Neural crest cell (in vitro differentiated cells): ENCODE results near the gene PAQR7. TPM values are rescaled to one million over a fixed set of nuclear protein-coding genes. Genes with fewer than 3 reads are reported as not detected.

ENCODE experiments used
- DNase-seq: peaks from one replicate; pipeline ENCODE4 v3.0.0; 2021; ENCODE audit warnings: low read depth, mixed read lengths, low spot score
- H3K27ac Mint-ChIP-seq: one replicate; pipeline ENCODE4 v1.8.0; 2021; ENCODE audit warnings: mild to moderate bottlenecking, mixed read lengths; ENCODE audit not compliant: unreplicated experiment
- H3K27me3 Mint-ChIP-seq: 2 replicates; pipeline ENCODE4 v1.8.0; 2021; ENCODE audit warnings: low read depth, mild to moderate bottlenecking, mixed read lengths
- H3K36me3 Mint-ChIP-seq: 2 replicates; pipeline ENCODE4 v1.8.0; 2021; ENCODE audit warnings: low read depth, mild to moderate bottlenecking, mixed read lengths
- H3K4me1 Mint-ChIP-seq: 2 replicates; pipeline ENCODE4 v1.8.0; 2021; ENCODE audit warnings: mixed read lengths
- H3K4me3 Mint-ChIP-seq: one replicate; pipeline ENCODE4 v1.8.0; 2021; ENCODE audit warnings: mild to moderate bottlenecking, mixed read lengths
- H3K9me3 Mint-ChIP-seq: 2 replicates; pipeline ENCODE4 v1.8.0; 2021; ENCODE audit warnings: mixed read lengths
- total RNA-seq: library from RNA; stranded (reverse); gene quantifications from 2 replicates; pipeline ENCODE4 v1.2.1, GENCODE V29; 2021
- TF ChIP-seq, protein P1 (sequence below): fragments of 200-600 bp; sonication (generic); conservative IDR thresholded peaks from 2 replicates; pipeline ENCODE4 v1.5.0; 2021; ENCODE audit warnings: antibody characterized with exemption, mild to moderate bottlenecking

The PAQR7 gene
- total RNA-seq, 1 donor from 2014 or later = 12.7 TPM

DNA sequence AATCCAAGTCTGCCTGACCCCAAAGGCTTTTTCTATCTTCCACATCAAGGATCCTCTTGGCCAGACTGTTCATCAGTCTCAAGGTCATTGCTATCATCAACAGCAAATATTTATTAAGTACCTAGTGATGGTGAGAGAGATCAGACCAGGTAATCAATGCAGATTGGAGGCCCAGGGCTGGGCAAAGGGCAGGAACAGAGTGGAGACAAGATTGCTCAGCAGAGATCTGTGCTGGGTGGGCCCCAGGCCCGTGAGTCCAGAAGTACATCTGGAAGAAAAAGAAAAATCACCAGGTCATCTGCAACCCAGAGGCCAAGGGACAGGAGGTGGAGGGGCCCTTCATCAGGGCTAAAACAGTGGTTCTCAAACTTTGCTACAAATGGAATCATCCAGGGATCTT lies 10.1 kb upstream of the PAQR7 start:
- H3K36me3 Mint-ChIP-seq = peaks cover 12% of the 10 kb centered on the region
- peaks cover 14% of the 10 kb centered on the region for H3K4me1 Mint-ChIP-seq
- TF ChIP-seq, protein P1, sequence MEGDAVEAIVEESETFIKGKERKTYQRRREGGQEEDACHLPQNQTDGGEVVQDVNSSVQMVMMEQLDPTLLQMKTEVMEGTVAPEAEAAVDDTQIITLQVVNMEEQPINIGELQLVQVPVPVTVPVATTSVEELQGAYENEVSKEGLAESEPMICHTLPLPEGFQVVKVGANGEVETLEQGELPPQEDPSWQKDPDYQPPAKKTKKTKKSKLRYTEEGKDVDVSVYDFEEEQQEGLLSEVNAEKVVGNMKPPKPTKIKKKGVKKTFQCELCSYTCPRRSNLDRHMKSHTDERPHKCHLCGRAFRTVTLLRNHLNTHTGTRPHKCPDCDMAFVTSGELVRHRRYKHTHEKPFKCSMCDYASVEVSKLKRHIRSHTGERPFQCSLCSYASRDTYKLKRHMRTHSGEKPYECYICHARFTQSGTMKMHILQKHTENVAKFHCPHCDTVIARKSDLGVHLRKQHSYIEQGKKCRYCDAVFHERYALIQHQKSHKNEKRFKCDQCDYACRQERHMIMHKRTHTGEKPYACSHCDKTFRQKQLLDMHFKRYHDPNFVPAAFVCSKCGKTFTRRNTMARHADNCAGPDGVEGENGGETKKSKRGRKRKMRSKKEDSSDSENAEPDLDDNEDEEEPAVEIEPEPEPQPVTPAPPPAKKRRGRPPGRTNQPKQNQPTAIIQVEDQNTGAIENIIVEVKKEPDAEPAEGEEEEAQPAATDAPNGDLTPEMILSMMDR = no peak
- no peak for DNase-seq
- no peaks in the 10 kb centered on the region for H3K9me3 Mint-ChIP-seq
- no peak overlapping the region for H3K27ac Mint-ChIP-seq
- no peaks in the 10 kb centered on the region for H3K27me3 Mint-ChIP-seq
- no peak overlapping the region for H3K4me3 Mint-ChIP-seq

GRCh38 chr1:25881266-25881665 lies 5.8 kb upstream of the PAQR7 start:
- Mint-ChIP-seq H3K27me3 (peaks cover under 1% of the 10 kb centered on the region), H3K36me3 (peaks cover 2% of the 10 kb centered on the region), H3K4me1 (peaks cover 4% of the 10 kb centered on the region), H3K9me3 (no peaks in the 10 kb centered on the region), H3K27ac (no peak overlapping the region), H3K4me3 (no peak overlapping the region)
- DNase-seq = no peak
- TF ChIP-seq, protein P1 = no peak

DNA sequence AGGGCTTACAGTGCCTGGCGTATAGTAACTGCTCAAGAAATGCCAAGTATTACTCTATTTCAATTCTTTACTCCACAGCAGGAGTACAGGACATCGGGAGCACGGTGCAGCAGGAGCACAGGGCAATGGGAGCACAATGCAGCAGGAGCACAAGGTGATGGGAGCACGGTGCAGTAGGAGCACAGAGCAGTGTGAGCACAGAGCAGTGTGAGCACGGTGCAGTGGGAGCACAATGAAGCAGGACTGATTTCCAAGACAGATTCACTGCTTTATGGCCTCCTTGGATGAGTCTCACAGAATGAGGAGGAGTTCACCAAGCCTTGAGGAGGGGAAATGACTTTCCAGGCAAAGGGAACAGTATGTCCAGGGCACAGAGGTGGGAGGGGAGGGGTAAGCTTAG lies 5.0 kb upstream of the PAQR7 start:
- TF ChIP-seq, protein P1 = no peak
- Mint-ChIP-seq H3K9me3 (no peaks in the 10 kb centered on the region), H3K4me1 (peaks cover 8% of the 10 kb centered on the region), H3K4me3 (no peak overlapping the region), H3K27ac (no peak overlapping the region), H3K27me3 (peaks cover 3% of the 10 kb centered on the region), H3K36me3 (no peaks in the 10 kb centered on the region)
- no peak for DNase-seq

- TF ChIP-seq, protein P1 = no peak
- Mint-ChIP-seq H3K27ac (peak overlapping the region; percentile 12), H3K4me3 (peak overlapping the region; percentile 2), H3K27me3 (peaks cover 3% of the 10 kb centered on the region), H3K4me1 (peaks cover 8% of the 10 kb centered on the region), H3K9me3 (no peaks in the 10 kb centered on the region), H3K36me3 (no peaks in the 10 kb centered on the region)
- DNase-seq = no peak
These were observed 4.2 kb upstream of the PAQR7 start for GRCh38 chr1:25879675-25880074.

DNA sequence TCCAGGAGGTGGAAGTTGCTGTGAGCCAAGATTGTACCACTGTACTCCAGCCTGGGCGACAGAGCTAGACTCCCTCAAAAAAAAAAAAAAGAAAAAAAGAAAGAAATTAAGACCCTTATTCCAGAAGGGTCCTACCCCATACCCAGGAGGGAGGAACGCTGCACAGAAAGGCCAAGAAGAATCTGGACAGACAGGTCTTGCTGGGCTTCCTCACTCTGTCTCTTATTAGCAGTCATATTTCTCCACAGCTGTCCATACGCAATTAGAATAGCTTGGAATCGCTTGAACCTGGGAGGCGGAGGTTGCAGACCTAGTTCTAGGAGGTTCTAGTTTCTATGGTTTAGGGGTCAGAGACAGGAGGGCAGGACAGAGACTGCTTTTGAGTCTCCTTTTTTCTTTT lies 3.2 kb upstream of the PAQR7 start:
- H3K27me3 Mint-ChIP-seq = peaks cover 3% of the 10 kb centered on the region
- peaks cover 8% of the 10 kb centered on the region for H3K4me1 Mint-ChIP-seq
- TF ChIP-seq, protein P1 = no peak
- no peaks in the 10 kb centered on the region for H3K36me3 Mint-ChIP-seq
- H3K27ac Mint-ChIP-seq = no peak overlapping the region
- H3K9me3 Mint-ChIP-seq = no peaks in the 10 kb centered on the region
- no peak overlapping the region for H3K4me3 Mint-ChIP-seq
- DNase-seq = no peak

- TF ChIP-seq, protein P1 = no peak
- Mint-ChIP-seq H3K27me3 (peaks cover 3% of the 10 kb centered on the region), H3K36me3 (no peaks in the 10 kb centered on the region), H3K27ac (no peak overlapping the region), H3K4me1 (peaks cover 16% of the 10 kb centered on the region), H3K9me3 (no peaks in the 10 kb centered on the region), H3K4me3 (no peak overlapping the region)
- no peak for DNase-seq
These were observed 1.6 kb upstream of the PAQR7 start for GRCh38 chr1:25877155-25877554.
